Peyer's patch (tissue), 4 donors: ENCODE data around the gene RNF150. TPM values are rescaled to one million over a fixed set of nuclear protein-coding genes. Genes with fewer than 3 reads are reported as not detected.

Experiments
- DNase-seq, 3 donors: peaks; one replicate each; pipeline ENCODE4 v3.0.0-alpha.2; 2017 to 2019
- H3K27ac ChIP-seq, 4 donors: fragments of 200-600 bp; sonication (generic); one replicate each; pipeline ENCODE4 v1.5.1; 2016 to 2019
- H3K27me3 ChIP-seq, 2 donors: fragments of 200-600 bp; sonication (generic); one replicate each; pipeline ENCODE4 v1.5.1; 2019
- H3K36me3 ChIP-seq, 3 donors: fragments of 200-600 bp; sonication (generic); one replicate each; pipeline ENCODE4 v1.5.1; 2016 to 2019
- H3K4me1 ChIP-seq, 4 donors: fragments of 200-600 bp; sonication (generic); one replicate each; pipeline ENCODE4 v1.5.1; 2016 to 2019
- H3K4me3 ChIP-seq, 4 donors: fragments of 200-600 bp; sonication (generic); 1 replicate in 3 of 4; 2 replicates in 1 of 4; pipeline ENCODE4 v1.5.1; 2016 to 2019; ENCODE audit warnings: mild to moderate bottlenecking in 1 of 4
- H3K9me3 ChIP-seq, 4 donors: fragments of 200-600 bp; sonication (generic); one replicate each; pipeline ENCODE4 v1.5.1; 2016 to 2019; ENCODE audit warnings: mild to moderate bottlenecking in 1 of 4
- POLR2A ChIP-seq, 2 donors: fragments of 450-650 bp; IDR thresholded peaks; one replicate each; pipeline ENCODE4 v1.5.1; 2017; ENCODE audit warnings: antibody characterized with exemption in 2 of 2, mild to moderate bottlenecking in 2 of 2, moderate library complexity in 2 of 2
- total RNA-seq, 4 donors: library from RNA; depleted of rRNA; stranded (reverse); fragments of >200 nt; gene quantifications; one replicate each; pipeline ENCODE4 v1.1.0, GENCODE V29; 2016
- TF ChIP-seq, protein P1 (sequence below), 6 experiments: fragments of 450-650 bp in 4 of 6; fragments of 200-600 bp in 2 of 6; sonication (generic) in 1 of 6; IDR thresholded peaks; one replicate each; pipeline ENCODE4 v1.5.1; 2017 to 2019; ENCODE audit warnings: antibody characterized with exemption in 6 of 6, mild to moderate bottlenecking in 3 of 6, moderate library complexity in 1 of 6

RNF150 gene
- total RNA-seq, 4 donors from 2014 or later: 1.2 to 9.9 (median 2.5) TPM

DNA sequence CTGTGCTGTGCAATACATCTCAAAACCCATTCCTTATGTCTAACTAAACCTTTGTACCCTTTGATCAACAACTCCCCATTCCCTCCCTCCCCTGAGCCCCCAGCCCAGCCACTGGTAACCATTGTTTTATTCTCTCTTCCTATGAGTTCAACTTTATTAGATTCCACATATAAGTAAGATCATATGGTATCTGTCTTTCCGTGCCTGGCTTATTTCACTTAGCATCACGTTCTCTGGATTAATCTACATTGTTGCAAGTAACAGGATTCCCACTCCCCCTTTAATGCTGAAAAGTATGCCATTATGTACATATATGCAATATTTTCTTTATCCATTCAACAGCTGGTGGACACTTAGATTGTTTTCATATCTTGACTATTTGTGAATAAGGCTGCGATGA lies 119.4 kb downstream of the RNF150 start:
- no peak for TF ChIP-seq POLR2A (IDR thresholded peaks at IDR 0.05)
- TF ChIP-seq, protein P1, sequence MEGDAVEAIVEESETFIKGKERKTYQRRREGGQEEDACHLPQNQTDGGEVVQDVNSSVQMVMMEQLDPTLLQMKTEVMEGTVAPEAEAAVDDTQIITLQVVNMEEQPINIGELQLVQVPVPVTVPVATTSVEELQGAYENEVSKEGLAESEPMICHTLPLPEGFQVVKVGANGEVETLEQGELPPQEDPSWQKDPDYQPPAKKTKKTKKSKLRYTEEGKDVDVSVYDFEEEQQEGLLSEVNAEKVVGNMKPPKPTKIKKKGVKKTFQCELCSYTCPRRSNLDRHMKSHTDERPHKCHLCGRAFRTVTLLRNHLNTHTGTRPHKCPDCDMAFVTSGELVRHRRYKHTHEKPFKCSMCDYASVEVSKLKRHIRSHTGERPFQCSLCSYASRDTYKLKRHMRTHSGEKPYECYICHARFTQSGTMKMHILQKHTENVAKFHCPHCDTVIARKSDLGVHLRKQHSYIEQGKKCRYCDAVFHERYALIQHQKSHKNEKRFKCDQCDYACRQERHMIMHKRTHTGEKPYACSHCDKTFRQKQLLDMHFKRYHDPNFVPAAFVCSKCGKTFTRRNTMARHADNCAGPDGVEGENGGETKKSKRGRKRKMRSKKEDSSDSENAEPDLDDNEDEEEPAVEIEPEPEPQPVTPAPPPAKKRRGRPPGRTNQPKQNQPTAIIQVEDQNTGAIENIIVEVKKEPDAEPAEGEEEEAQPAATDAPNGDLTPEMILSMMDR (IDR thresholded peaks at IDR 0.05): no peak
- Histone ChIP-seq H3K36me3 (no peaks in the 10 kb centered on the region), H3K27me3 (no peaks in the 10 kb centered on the region)

DNA sequence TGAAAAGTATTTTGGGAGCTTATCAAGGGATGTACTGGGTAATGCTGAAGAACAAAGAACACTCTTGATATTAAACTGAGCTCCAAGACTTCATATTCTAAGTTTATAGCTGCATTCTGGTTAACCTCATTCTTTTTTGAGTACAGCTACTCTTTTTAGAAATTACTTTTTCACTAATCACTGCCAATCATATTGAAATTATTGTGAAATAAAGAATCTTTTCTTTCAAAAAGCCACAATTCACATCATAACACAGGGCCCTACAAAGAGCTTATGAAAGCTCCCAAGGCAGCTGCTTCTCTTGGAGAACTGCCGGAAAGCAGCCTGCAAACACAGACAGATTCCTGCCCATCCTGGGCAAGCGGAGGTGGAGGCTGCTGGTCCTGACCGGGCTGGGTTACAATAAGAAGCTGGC lies 121.4 kb downstream of the RNF150 start:
- no peaks in the 10 kb centered on the region for H3K4me1 ChIP-seq
- no peak for DNase-seq
- TF ChIP-seq POLR2A (IDR thresholded peaks at IDR 0.05): no peak
- TF ChIP-seq, protein P1 (IDR thresholded peaks at IDR 0.05): no peak
- H3K36me3 ChIP-seq: no peaks in the 10 kb centered on the region
- H3K9me3 ChIP-seq: no peaks in the 10 kb centered on the region
- no peak overlapping the region for H3K4me3 ChIP-seq
- no peaks in the 10 kb centered on the region for H3K27me3 ChIP-seq
- H3K27ac ChIP-seq: no peak overlapping the region

More for the DNA sequence above, 119.4 kb downstream of the RNF150 start:
- Histone ChIP-seq H3K4me3 (no peak overlapping the region), H3K9me3 (no peaks in the 10 kb centered on the region), H3K27ac (no peak overlapping the region), H3K4me1 (no peaks in the 10 kb centered on the region)
- no peak for DNase-seq

DNA sequence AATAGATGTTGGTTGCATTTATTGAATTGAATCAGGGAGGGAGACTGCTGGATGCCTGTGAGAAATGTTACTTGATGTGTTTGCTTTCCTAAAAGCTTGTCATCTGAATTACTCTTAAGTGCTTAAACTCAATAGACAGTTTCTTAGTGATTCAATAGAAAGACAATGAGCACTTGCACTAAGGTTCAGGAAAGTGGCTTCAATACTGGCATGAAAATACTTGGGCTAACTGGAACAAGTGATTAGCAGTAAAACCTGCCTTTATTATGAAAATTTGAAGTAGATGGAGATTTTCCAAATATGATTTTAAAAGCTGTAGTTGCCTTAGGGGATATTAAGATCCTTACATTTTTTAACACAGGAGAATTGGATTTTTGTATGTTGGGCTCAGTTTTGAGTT lies 123.3 kb downstream of the RNF150 start:
- no peak for DNase-seq

GRCh38 chr4:141009129-141009528 lies 124.1 kb downstream of the RNF150 start:
- no peaks in the 10 kb centered on the region for H3K27me3 ChIP-seq
- no peaks in the 10 kb centered on the region for H3K4me1 ChIP-seq
- H3K27ac ChIP-seq: no peak overlapping the region
- no peak overlapping the region for H3K4me3 ChIP-seq
- no peak for DNase-seq
- TF ChIP-seq POLR2A (IDR thresholded peaks at IDR 0.05): no peak
- TF ChIP-seq, protein P1 (IDR thresholded peaks at IDR 0.05): no peak
- no peaks in the 10 kb centered on the region for H3K9me3 ChIP-seq
- no peaks in the 10 kb centered on the region for H3K36me3 ChIP-seq

More for the DNA sequence above, 123.3 kb downstream of the RNF150 start:
- Histone ChIP-seq H3K36me3 (no peaks in the 10 kb centered on the region), H3K9me3 (no peaks in the 10 kb centered on the region), H3K4me1 (no peaks in the 10 kb centered on the region), H3K4me3 (no peak overlapping the region), H3K27me3 (no peaks in the 10 kb centered on the region), H3K27ac (no peak overlapping the region)
- no peak for TF ChIP-seq POLR2A (IDR thresholded peaks at IDR 0.05)
- TF ChIP-seq, protein P1 (IDR thresholded peaks at IDR 0.05): no peak

DNA sequence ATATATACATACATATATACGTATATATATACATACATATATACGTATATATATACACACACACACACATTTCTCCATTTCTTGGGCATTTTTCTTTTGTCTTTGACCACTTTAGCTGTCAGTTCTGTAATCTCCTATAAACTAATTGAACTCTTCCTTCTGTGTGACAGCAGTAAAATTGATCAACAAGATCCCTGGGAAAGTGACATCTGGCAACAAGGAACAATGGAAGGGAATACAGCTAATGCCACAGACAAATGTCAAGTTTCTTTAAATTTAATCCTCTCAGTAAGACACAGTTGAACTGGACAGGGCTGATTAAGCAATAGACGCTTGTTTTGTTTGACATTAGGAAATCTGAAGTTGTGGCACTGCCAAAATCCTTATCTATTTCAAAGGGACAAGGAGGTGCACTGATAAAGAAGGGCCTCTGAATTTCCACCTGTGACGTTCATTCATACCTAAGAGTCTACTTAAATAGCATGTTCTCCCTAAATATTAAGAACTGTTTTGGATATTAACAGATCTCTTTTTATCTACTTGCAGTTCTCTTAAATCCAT lies 126.9 kb downstream of the RNF150 start:
- no peaks in the 10 kb centered on the region for H3K36me3 ChIP-seq
- H3K4me1 ChIP-seq: no peaks in the 10 kb centered on the region
- DNase-seq: no peak
- TF ChIP-seq, protein P1 (IDR thresholded peaks at IDR 0.05): no peak
- no peak for TF ChIP-seq POLR2A (IDR thresholded peaks at IDR 0.05)
- H3K4me3 ChIP-seq: no peak overlapping the region
- no peaks in the 10 kb centered on the region for H3K9me3 ChIP-seq
- H3K27me3 ChIP-seq: no peaks in the 10 kb centered on the region
- no peak overlapping the region for H3K27ac ChIP-seq

- H3K9me3 ChIP-seq: no peaks in the 10 kb centered on the region
- TF ChIP-seq POLR2A (IDR thresholded peaks at IDR 0.05): no peak
- no peaks in the 10 kb centered on the region for H3K27me3 ChIP-seq
- no peaks in the 10 kb centered on the region for H3K4me1 ChIP-seq
- no peak overlapping the region for H3K27ac ChIP-seq
- DNase-seq: no peak
- no peaks in the 10 kb centered on the region for H3K36me3 ChIP-seq
- H3K4me3 ChIP-seq: no peak overlapping the region
Measured at GRCh38 chr4:141004823-141005222, 128.4 kb downstream of the RNF150 start.
